Measurements from ENCODE around the gene ADSS2.

DNA sequence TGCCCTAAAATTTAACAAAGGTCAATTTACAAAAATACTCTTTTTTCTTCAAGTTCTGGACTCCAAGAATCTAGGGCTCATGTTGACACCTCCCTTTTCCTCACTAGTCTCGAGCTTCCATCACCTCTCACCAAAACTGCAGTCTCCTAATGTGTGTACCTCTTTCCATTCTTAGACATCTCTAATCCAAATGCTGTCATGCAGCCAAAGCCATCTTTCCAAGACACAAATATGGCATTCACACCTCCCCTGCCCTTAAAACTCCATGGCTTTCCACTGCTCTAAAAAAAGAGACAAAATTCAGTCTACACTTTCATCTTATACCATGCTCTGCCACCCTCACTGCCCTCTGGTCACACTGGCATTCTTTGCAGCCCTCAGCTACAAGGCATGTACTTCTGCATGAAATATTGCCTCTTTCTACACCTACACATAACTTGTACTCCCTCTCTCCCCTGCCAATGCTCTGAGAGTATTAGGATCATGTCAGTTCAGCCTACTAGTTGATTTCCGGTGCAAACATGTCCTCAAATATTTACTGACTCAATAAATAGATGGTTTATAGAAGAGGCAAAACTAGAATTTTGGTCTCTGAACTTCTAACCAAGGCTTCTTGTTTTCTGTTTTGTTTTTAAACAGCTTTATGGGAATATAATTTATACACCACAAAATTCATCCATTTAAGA is 26.9 kb downstream of the ADSS2 start:
- TF ChIP-seq, protein P1, sequence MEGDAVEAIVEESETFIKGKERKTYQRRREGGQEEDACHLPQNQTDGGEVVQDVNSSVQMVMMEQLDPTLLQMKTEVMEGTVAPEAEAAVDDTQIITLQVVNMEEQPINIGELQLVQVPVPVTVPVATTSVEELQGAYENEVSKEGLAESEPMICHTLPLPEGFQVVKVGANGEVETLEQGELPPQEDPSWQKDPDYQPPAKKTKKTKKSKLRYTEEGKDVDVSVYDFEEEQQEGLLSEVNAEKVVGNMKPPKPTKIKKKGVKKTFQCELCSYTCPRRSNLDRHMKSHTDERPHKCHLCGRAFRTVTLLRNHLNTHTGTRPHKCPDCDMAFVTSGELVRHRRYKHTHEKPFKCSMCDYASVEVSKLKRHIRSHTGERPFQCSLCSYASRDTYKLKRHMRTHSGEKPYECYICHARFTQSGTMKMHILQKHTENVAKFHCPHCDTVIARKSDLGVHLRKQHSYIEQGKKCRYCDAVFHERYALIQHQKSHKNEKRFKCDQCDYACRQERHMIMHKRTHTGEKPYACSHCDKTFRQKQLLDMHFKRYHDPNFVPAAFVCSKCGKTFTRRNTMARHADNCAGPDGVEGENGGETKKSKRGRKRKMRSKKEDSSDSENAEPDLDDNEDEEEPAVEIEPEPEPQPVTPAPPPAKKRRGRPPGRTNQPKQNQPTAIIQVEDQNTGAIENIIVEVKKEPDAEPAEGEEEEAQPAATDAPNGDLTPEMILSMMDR (IDR thresholded peaks at IDR 0.05 in 4 of 5, conservative IDR thresholded peaks at IDR 0.05 in 1 of 5): no peak
- TF ChIP-seq POLR2A (IDR thresholded peaks at IDR 0.05): no peak
